Smooth muscle cell (in vitro differentiated cells): ENCODE data around the gene CNST. TPM values are rescaled to one million over a fixed set of nuclear protein-coding genes. Genes with fewer than 3 reads are reported as not detected.

Source experiments
- DNase-seq: peaks from one replicate; lab custom pipeline; 2025; ENCODE audit not compliant: unreplicated experiment; lab: John Stamatoyannopoulos, UW
- H2AFZ ChIP-seq: fragments of 200-600 bp; sonication (generic); 2 replicates; pipeline ENCODE4 v1.6.0; 2016; ENCODE audit warnings: antibody characterized with exemption, low read depth, mild to moderate bottlenecking
- H3F3A ChIP-seq: fragments of 200-600 bp; sonication (generic); 2 replicates; pipeline ENCODE4 v1.6.0; 2017; ENCODE audit warnings: antibody characterized with exemption, low read depth
- H3K27ac ChIP-seq: fragments of 200-600 bp; sonication (generic); 2 replicates; pipeline ENCODE4 v1.5.1; 2016; ENCODE audit warnings: low read depth, mild to moderate bottlenecking
- H3K27me3 ChIP-seq: fragments of 200-600 bp; sonication (generic); 2 replicates; pipeline ENCODE4 v1.6.1; 2016; ENCODE audit warnings: low read depth, mild to moderate bottlenecking
- H3K36me3 ChIP-seq: fragments of 200-600 bp; sonication (generic); 2 replicates; pipeline ENCODE4 v1.5.1; 2016; ENCODE audit warnings: low read depth
- H3K4me1 ChIP-seq: fragments of 200-600 bp; sonication (generic); 2 replicates; pipeline ENCODE4 v1.5.1; 2016; ENCODE audit warnings: low read depth
- H3K4me2 ChIP-seq: fragments of 200-600 bp; sonication (generic); 2 replicates; pipeline ENCODE4 v1.6.0; 2016; ENCODE audit warnings: mild to moderate bottlenecking
- H3K4me3 ChIP-seq: fragments of 200-600 bp; sonication (generic); 2 replicates; pipeline ENCODE4 v1.5.1; 2016; ENCODE audit warnings: mild to moderate bottlenecking
- H3K79me2 ChIP-seq: fragments of 200-600 bp; sonication (generic); 2 replicates; pipeline ENCODE4 v1.6.0; 2016; ENCODE audit warnings: low read depth, mild to moderate bottlenecking
- H3K9ac ChIP-seq: fragments of 200-600 bp; sonication (generic); 2 replicates; pipeline ENCODE4 v1.6.0; 2016; ENCODE audit warnings: low read depth
- H3K9me3 ChIP-seq: fragments of 200-600 bp; sonication (generic); replicated peaks from 2 replicates; pipeline ENCODE4 v1.5.1; 2016; ENCODE audit warnings: low read depth
- H4K20me1 ChIP-seq: fragments of 200-600 bp; sonication (generic); 2 replicates; pipeline ENCODE4 v1.6.0; 2016; ENCODE audit warnings: low read depth
- CTCF ChIP-seq: fragments of 200-600 bp; sonication (generic); IDR thresholded peaks from 2 replicates; pipeline ENCODE4 v1.5.1; 2017; ENCODE audit warnings: borderline replicate concordance, mild to moderate bottlenecking, antibody characterized with exemption; ENCODE audit not compliant: insufficient read depth, poor library complexity, severe bottlenecking
- WGBS: methylation state at CpG from one replicate; pipeline ENCODE4 v1.1.7; 2016; ENCODE audit warnings: low lambda C conversion rate; 5-methylcytosine and 5-hydroxymethylcytosine counted together
- polyA plus RNA-seq: library from polyadenylated mRNA; unstranded; fragments of >200 nt; fragmentation: Nextera tagmentation; extraction: Ambion mirVana; gene quantifications from 2 replicates; pipeline ENCODE4 v1.2.1, GENCODE V29; 2016
- total RNA-seq: library from RNA; depleted of rRNA; stranded (reverse); fragments of >200 nt; gene quantifications from 2 replicates; pipeline ENCODE4 v1.2.3, GENCODE V29; 2014

Gene CNST
- total and polyA plus RNA-seq, 2 experiments from 2014 or later, result 6.7 to 16.9 TPM

GRCh38 chr1:246608616-246609376 is 42.5 kb downstream of the CNST start:
- Histone ChIP-seq H3K9ac (no peak overlapping the region), H2AFZ (no peak overlapping the region)
- DNase-seq, result no peak

GRCh38 chr1:246609632-246610031 is 43.4 kb downstream of the CNST start:
- Histone ChIP-seq H3K79me2 (peaks cover 11% of the 10 kb centered on the region), H3K4me1 (no peaks in the 10 kb centered on the region), H2AFZ (no peak overlapping the region), H3K9me3 (no peaks in the 10 kb centered on the region), H3F3A (no peaks in the 10 kb centered on the region), H3K27me3 (no peaks in the 10 kb centered on the region), H3K27ac (no peak overlapping the region), H3K4me3 (no peak overlapping the region), H3K9ac (no peak overlapping the region), H3K36me3 (no peaks in the 10 kb centered on the region), H3K4me2 (no peak overlapping the region), H4K20me1 (peaks cover 25% of the 10 kb centered on the region)
- WGBS, result 84% methylated on average over 4 of the region's 4 CpGs
- no peak for TF ChIP-seq CTCF
- DNase-seq, result no peak

More at GRCh38 chr1:246608616-246609376, 42.5 kb downstream of the CNST start:
- Histone ChIP-seq H3K4me1 (no peaks in the 10 kb centered on the region), H3F3A (no peaks in the 10 kb centered on the region), H4K20me1 (peaks cover 25% of the 10 kb centered on the region), H3K36me3 (no peaks in the 10 kb centered on the region), H3K27ac (no peak overlapping the region), H3K79me2 (peaks cover 16% of the 10 kb centered on the region), H3K4me2 (no peak overlapping the region), H3K27me3 (no peaks in the 10 kb centered on the region), H3K4me3 (no peak overlapping the region), H3K9me3 (no peaks in the 10 kb centered on the region)
- TF ChIP-seq CTCF, result no peak
- WGBS, result 56% methylated on average over 18 of the region's 18 CpGs

GRCh38 chr1:246613096-246613758 is 47.0 kb downstream of the CNST start:
- no peak for TF ChIP-seq CTCF
- H3K9ac ChIP-seq, result no peak overlapping the region
- WGBS, result 88% methylated on average over 5 of the region's 6 CpGs
- DNase-seq, result no peak
- peaks cover 7% of the 10 kb centered on the region for H3K79me2 ChIP-seq
- H3K9me3 ChIP-seq, result no peaks in the 10 kb centered on the region
- H3K4me1 ChIP-seq, result no peaks in the 10 kb centered on the region
- H2AFZ ChIP-seq, result no peak overlapping the region
- no peaks in the 10 kb centered on the region for H3F3A ChIP-seq
- no peaks in the 10 kb centered on the region for H3K36me3 ChIP-seq
- peaks cover 25% of the 10 kb centered on the region for H4K20me1 ChIP-seq
- H3K27me3 ChIP-seq, result no peaks in the 10 kb centered on the region
- H3K4me3 ChIP-seq, result no peak overlapping the region
- H3K27ac ChIP-seq, result no peak overlapping the region
- no peak overlapping the region for H3K4me2 ChIP-seq
